H1 (cell line): ENCODE results near the gene UBXN4. TPM values are rescaled to one million over a fixed set of nuclear protein-coding genes. Genes with fewer than 3 reads are reported as not detected.

Experiments
- CTCF ChIA-PET: fragments of 300-600 bp; sonication (Branson Sonifier 250); formaldehyde crosslinking; loops from one replicate; lab custom pipeline; 2021; ENCODE audit not compliant: partially characterized antibody; lab: Charles Lee
- POLR2A ChIA-PET: fragments of 300-600 bp; sonication (Branson Sonifier 250); formaldehyde crosslinking; loops from one replicate; lab custom pipeline; 2021; ENCODE audit warnings: inconsistent platforms; ENCODE audit not compliant: partially characterized antibody; lab: Charles Lee
- DNase-seq, 2 experiments: peaks; one replicate each; pipeline versions ENCODE4 v3.0.0 to v3.0.0-alpha.2; 2010 to 2022; ENCODE audit warnings: low spot score in 2 of 2, low read depth in 1 of 2, mixed read lengths in 1 of 2
- FAIRE-seq: peaks from 2 replicates; lab custom pipeline; 2011; peaks lifted over from hg19 to GRCh38; lab: Jason Lieb, UNC
- H2AFZ ChIP-seq: 2 replicates; pipeline ENCODE4 v1.8.1; 2012; ENCODE audit warnings: low read length, inconsistent platforms
- H2AK5ac ChIP-seq: 2 replicates; pipeline ENCODE4 v1.6.1; 2013; ENCODE audit warnings: low read depth, low read length
- H2BK120ac ChIP-seq: replicated peaks from 2 replicates; pipeline ENCODE3; 2013; ENCODE audit warnings: low read depth, low read length, inconsistent platforms
- H2BK12ac ChIP-seq: 2 replicates; pipeline ENCODE4 v1.6.1; 2013; ENCODE audit warnings: low read depth, low read length
- H2BK15ac ChIP-seq: 2 replicates; pipeline ENCODE4 v1.6.1; 2013; ENCODE audit warnings: low read length
- H2BK20ac ChIP-seq: 2 replicates; pipeline ENCODE4 v1.6.1; 2013; ENCODE audit warnings: low read length
- H2BK5ac ChIP-seq: 2 replicates; pipeline ENCODE4 v1.6.1; 2013; ENCODE audit warnings: low read depth, low read length
- H3K14ac ChIP-seq: 2 replicates; pipeline ENCODE4 v1.6.1; 2013; ENCODE audit warnings: inconsistent platforms; ENCODE audit not compliant: insufficient read length
- H3K18ac ChIP-seq: 2 replicates; pipeline ENCODE4 v1.6.1; 2013; ENCODE audit warnings: low read length; ENCODE audit errors: extremely low read depth
- H3K23ac ChIP-seq: 2 replicates; pipeline ENCODE4 v1.6.1; 2013; ENCODE audit warnings: inconsistent platforms; ENCODE audit not compliant: insufficient read length
- H3K23me2 ChIP-seq: 2 replicates; pipeline ENCODE4 v1.6.1; 2013; ENCODE audit warnings: low read depth, low read length
- H3K27ac ChIP-seq: 2 replicates; pipeline ENCODE4 v1.6.1; 2011; ENCODE audit warnings: low read depth, low read length, inconsistent platforms
- H3K27me3 ChIP-seq, 4 experiments: replicated peaks in 1 of 4; 1 replicate in 1 of 4; 2 replicates in 3 of 4; pipeline versions ENCODE4 v1.6.1 to v1.8.1; 2011 to 2013; ENCODE audit warnings: low read length in 3 of 4, mild to moderate bottlenecking in 3 of 4, inconsistent platforms in 2 of 4, mixed read lengths in 2 of 4, moderate library complexity in 1 of 4; ENCODE audit not compliant: control insufficient read depth in 3 of 4, insufficient read depth in 3 of 4; ENCODE audit errors: extremely low read depth in 1 of 4
- H3K36me3 ChIP-seq, 4 experiments: 2 replicates each; pipeline versions ENCODE4 v1.6.1 to v1.8.1; 2011 to 2013; ENCODE audit warnings: mild to moderate bottlenecking in 4 of 4, low read length in 3 of 4, moderate library complexity in 2 of 4, control low read depth in 1 of 4, inconsistent platforms in 1 of 4; ENCODE audit not compliant: insufficient read depth in 4 of 4, control insufficient read depth in 2 of 4
- H3K4ac ChIP-seq: replicated peaks from 2 replicates; pipeline ENCODE3; 2013; ENCODE audit warnings: low read length, low read depth, mixed read lengths, inconsistent platforms; ENCODE audit not compliant: insufficient read length
- H3K4me1 ChIP-seq, 4 experiments: replicated peaks in 1 of 4; 1 replicate in 1 of 4; 2 replicates in 3 of 4; pipeline versions ENCODE4 v1.6.1 to v1.8.1; 2011 to 2013; ENCODE audit warnings: low read length in 3 of 4, inconsistent platforms in 2 of 4, mixed read lengths in 1 of 4; ENCODE audit not compliant: insufficient read depth in 4 of 4, control insufficient read depth in 3 of 4
- H3K4me2 ChIP-seq, 2 experiments: 2 replicates each; pipeline versions ENCODE4 v1.6.1 to v1.8.1; 2011 to 2013; ENCODE audit warnings: low read depth in 2 of 2, low read length in 2 of 2, control low read depth in 1 of 2, inconsistent platforms in 1 of 2, mild to moderate bottlenecking in 1 of 2; ENCODE audit not compliant: insufficient read depth in 1 of 2
- H3K4me3 ChIP-seq, 4 experiments: fragments of 200-600, 300-600 bp in 1 of 4; sonication (generic), shearing (Covaris generic), sonication (Bioruptor Twin) in 1 of 4; 2 replicates each; pipeline versions ENCODE4 v1.5.1 to v1.8.1; 2011 to 2016; ENCODE audit warnings: low read length in 4 of 4, low read depth in 3 of 4, control low read depth in 2 of 4, inconsistent platforms in 2 of 4, mild to moderate bottlenecking in 2 of 4, mixed read lengths in 1 of 4, moderate library complexity in 1 of 4; ENCODE audit not compliant: insufficient read depth in 2 of 4; ENCODE audit errors: extremely low read depth in 1 of 4
- H3K56ac ChIP-seq: replicated peaks from 2 replicates; pipeline ENCODE3; 2013; ENCODE audit warnings: low read depth, mild to moderate bottlenecking, mixed read lengths, low read length, inconsistent platforms; ENCODE audit not compliant: insufficient read length
- H3K79me1 ChIP-seq: 2 replicates; pipeline ENCODE4 v1.6.1; 2013; ENCODE audit warnings: low read depth, low read length, control low read depth
- H3K79me2 ChIP-seq, 2 experiments: 2 replicates each; pipeline versions ENCODE4 v1.6.1 to v1.8.1; 2012 to 2013; ENCODE audit warnings: low read length in 2 of 2, mild to moderate bottlenecking in 2 of 2, inconsistent platforms in 1 of 2; ENCODE audit not compliant: insufficient read depth in 2 of 2, control insufficient read depth in 1 of 2
- H3K9ac ChIP-seq, 4 experiments: replicated peaks in 1 of 4; 1 replicate in 1 of 4; 2 replicates in 3 of 4; pipeline versions ENCODE4 v1.6.1 to v1.8.1; 2011 to 2013; ENCODE audit warnings: low read depth in 3 of 4, low read length in 3 of 4, control low read depth in 2 of 4, mild to moderate bottlenecking in 2 of 4, moderate library complexity in 2 of 4, inconsistent platforms in 1 of 4; ENCODE audit errors: extremely low read depth in 1 of 4
- H3K9me3 ChIP-seq, 2 experiments: 2 replicates each; pipeline versions ENCODE4 v1.6.1 to v1.8.1; 2012 to 2013; ENCODE audit warnings: mild to moderate bottlenecking in 2 of 2, moderate library complexity in 2 of 2, control low read depth in 1 of 2, inconsistent platforms in 1 of 2, low read depth in 1 of 2, low read length in 1 of 2, mixed read lengths in 1 of 2; ENCODE audit not compliant: insufficient read depth in 2 of 2
- H4K20me1 ChIP-seq, 2 experiments: replicated peaks in 1 of 2; 2 replicates each; pipeline versions ENCODE3 to v1.8.1; 2011 to 2013; ENCODE audit warnings: inconsistent platforms in 2 of 2, low read length in 2 of 2, mild to moderate bottlenecking in 1 of 2; ENCODE audit not compliant: insufficient read depth in 2 of 2, control insufficient read depth in 1 of 2
- H4K5ac ChIP-seq: 2 replicates; pipeline ENCODE4 v1.6.1; 2013; ENCODE audit warnings: low read length, low read depth, mixed read lengths, inconsistent platforms; ENCODE audit not compliant: insufficient read length
- H4K8ac ChIP-seq: 2 replicates; pipeline ENCODE4 v1.8.0; 2013; ENCODE audit warnings: mild to moderate bottlenecking, moderate library complexity, low read length, inconsistent platforms; ENCODE audit not compliant: insufficient read depth; ENCODE audit errors: extremely low read depth
- H4K91ac ChIP-seq: replicated peaks from 2 replicates; pipeline ENCODE3; 2013; ENCODE audit warnings: low read length, mixed read lengths, inconsistent platforms; ENCODE audit not compliant: insufficient read length
- CTBP2 ChIP-seq: IDR thresholded peaks from 2 replicates; pipeline ENCODE4 v1.7.0; 2011; ENCODE audit warnings: borderline replicate concordance, mild to moderate bottlenecking, moderate library complexity, mixed read lengths, low read length; ENCODE audit not compliant: insufficient read depth, insufficient read length
- POLR2AphosphoS5 ChIP-seq: IDR thresholded peaks from 2 replicates; pipeline ENCODE4 v1.6.1; 2011; ENCODE audit warnings: low read depth, low read length
- RBBP5 ChIP-seq: IDR thresholded peaks from 2 replicates; pipeline ENCODE4 v1.7.1; 2012; ENCODE audit warnings: low read depth, mild to moderate bottlenecking, inconsistent platforms, low read length, moderate library complexity, borderline replicate concordance
- RXRA ChIP-seq: IDR thresholded peaks from 2 replicates; pipeline ENCODE4 v1.6.1; 2011; ENCODE audit warnings: low read depth, mild to moderate bottlenecking, low read length, moderate library complexity; ENCODE audit not compliant: insufficient read depth
- TAF1 ChIP-seq: IDR thresholded peaks from 2 replicates; pipeline ENCODE4 v1.6.1; 2011; ENCODE audit warnings: mild to moderate bottlenecking, low read depth, low read length
- polyA plus RNA-seq, 7 experiments: library from polyadenylated mRNA; depleted of rRNA in 3 of 7; stranded (reverse) in 5 of 7; unstranded in 2 of 7; fragments of >200 nt in 5 of 7; fragments of 200-250 nt in 2 of 7; gene quantifications; 1 replicate in 5 of 7; 2 replicates in 1 of 7; 4 replicates in 1 of 7; pipeline versions ENCODE4 v1.2.1 to v1.2.3, GENCODE V29; 2011 to 2013; ENCODE audit warnings: missing spikeins in 2 of 7, mixed read lengths in 2 of 7
- total RNA-seq: library from RNA; stranded (reverse); fragmentation: NEBNext Ultra II Directional; extraction: Animal tissue kit (Norgen Biotek cat#: 25700); gene quantifications from 2 replicates; pipeline ENCODE4 v1.2.1, GENCODE V29; 2021

Gene UBXN4
- total and polyA plus RNA-seq, 2 of the 8 experiments (the other 6 are each of a cell fraction or from before 2014, with no cell fraction given) = 20.1 to 64.2 TPM

DNA sequence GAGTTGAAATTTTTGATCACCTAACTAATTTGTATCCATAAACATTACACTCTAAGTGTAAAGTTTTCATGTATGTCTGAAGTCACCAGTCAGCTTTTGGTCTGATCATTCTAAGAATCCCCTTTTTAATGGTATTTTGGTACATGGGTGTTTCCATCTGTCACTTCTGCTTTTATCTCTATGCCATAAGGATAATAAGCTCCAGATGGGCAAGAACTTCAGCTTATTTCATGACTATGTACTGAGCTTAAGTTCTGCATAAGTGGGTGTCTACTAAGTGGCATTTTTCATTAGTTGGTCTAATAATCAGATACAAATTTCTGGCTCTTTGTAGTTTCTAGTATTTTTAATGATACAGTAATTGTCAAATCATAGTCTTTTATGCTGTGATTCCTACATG lies 20.4 kb downstream of the UBXN4 start:
- H3K27me3 ChIP-seq = no peaks in the 10 kb centered on the region
- no peak overlapping the region for H3K4me2 ChIP-seq
- ChIA-PET POLR2A (interaction anchor here (0.5 kb wide), 1 partner anchor 120 kb away, joined by 3 read pairs; no protein-coding TSS in a partner anchor), CTCF (interaction anchor here (1.2 kb wide), 1 partner anchor 35 kb away, joined by 3 read pairs; no protein-coding TSS in a partner anchor)
- H3K23ac ChIP-seq = no peak overlapping the region
- H4K91ac ChIP-seq = no peak overlapping the region
- H3K14ac ChIP-seq = no peak overlapping the region
- H4K20me1 ChIP-seq = peaks cover 2 to 4% of the 10 kb centered on the region in 2 experiments
- TF ChIP-seq CTBP2 (no peak), RXRA (no peak), POLR2AphosphoS5 (no peak), RBBP5 (no peak), TAF1 (no peak)
- no peaks in the 10 kb centered on the region for H3K23me2 ChIP-seq
- H3K4me3 ChIP-seq = no peak overlapping the region
- H3K9ac ChIP-seq = no peak overlapping the region
- no peaks in the 10 kb centered on the region; the same call in 1 of the 2 replicates for H3K79me1 ChIP-seq
- no peak overlapping the region for H4K5ac ChIP-seq
- H3K36me3 ChIP-seq = peaks cover 4 to 63% (median 33%) of the 10 kb centered on the region in 4 experiments
- no peak for FAIRE-seq
- H2BK12ac ChIP-seq = no peak overlapping the region
- no peaks in the 10 kb centered on the region for H3K9me3 ChIP-seq
- no peak overlapping the region for H3K56ac ChIP-seq
- H2BK5ac ChIP-seq = no peak overlapping the region
- no peaks in the 10 kb centered on the region for H3K4me1 ChIP-seq
- no peak for DNase-seq
- H3K79me2 ChIP-seq = no peaks in the 10 kb centered on the region
- no peak overlapping the region for H4K8ac ChIP-seq
- no peak overlapping the region for H3K18ac ChIP-seq
- no peak overlapping the region for H2BK120ac ChIP-seq
- no peak overlapping the region for H2AK5ac ChIP-seq
- H2AFZ ChIP-seq = no peak overlapping the region
- no peak overlapping the region for H2BK15ac ChIP-seq
- no peak overlapping the region for H3K4ac ChIP-seq
- H2BK20ac ChIP-seq = no peak overlapping the region
- no peak overlapping the region for H3K27ac ChIP-seq
